GM12891 (cell line): ENCODE measurements around the gene NSL1.
"Not testable (repeated sequence)": the region's sequence is repeated elsewhere in the genome, so short reads cannot be mapped to it uniquely, and the experiment has no call there.

Experiments
- DNase-seq: peaks from one replicate; pipeline ENCODE4 v3.0.0; 2011; ENCODE audit warnings: low spot score; ENCODE audit not compliant: insufficient read length
- FAIRE-seq: peaks from 2 replicates; lab custom pipeline; 2011; peaks lifted over from hg19 to GRCh38; lab: Jason Lieb, UNC
- PAX5 ChIP-seq: IDR thresholded peaks from 2 replicates; pipeline ENCODE4 v1.6.1; 2011; ENCODE audit warnings: low read length, moderate library complexity, mild to moderate bottlenecking; ENCODE audit not compliant: insufficient read depth, severe bottlenecking
- POLR2A ChIP-seq: IDR thresholded peaks from 2 replicates; pipeline ENCODE4 v1.6.1; 2011; ENCODE audit warnings: low read depth, low read length, control low read depth
- POLR2AphosphoS5 ChIP-seq: IDR thresholded peaks from 2 replicates; pipeline ENCODE4 v1.6.1; 2011; ENCODE audit warnings: low read depth, low read length, control low read depth
- POU2F2 ChIP-seq: IDR thresholded peaks from 2 replicates; pipeline ENCODE4 v1.6.1; 2011; ENCODE audit warnings: low read depth, mild to moderate bottlenecking, control low read depth, low read length, moderate library complexity
- SPI1 ChIP-seq: IDR thresholded peaks from 2 replicates; pipeline ENCODE4 v1.6.1; 2011; ENCODE audit warnings: low read depth, low read length, control low read depth
- TAF1 ChIP-seq: IDR thresholded peaks from 2 replicates; pipeline ENCODE4 v1.6.1; 2011; ENCODE audit warnings: low read depth, low read length, control low read depth

NSL1 gene

GRCh38 chr1:212712451-212713303, 78.9 kb downstream of the NSL1 start:
- FAIRE-seq: no peak
- TF ChIP-seq POLR2AphosphoS5: no peak
- TF ChIP-seq POU2F2: no peak
- TF ChIP-seq SPI1: no peak
- no peak for TF ChIP-seq POLR2A
- TF ChIP-seq PAX5: no peak
- no peak for TF ChIP-seq TAF1
- DNase-seq: no peak

- DNase-seq, FAIRE-seq: not testable (repeated sequence)
These were observed 79.6 kb downstream of the NSL1 start for GRCh38 chr1:212711974-212712373.

DNA sequence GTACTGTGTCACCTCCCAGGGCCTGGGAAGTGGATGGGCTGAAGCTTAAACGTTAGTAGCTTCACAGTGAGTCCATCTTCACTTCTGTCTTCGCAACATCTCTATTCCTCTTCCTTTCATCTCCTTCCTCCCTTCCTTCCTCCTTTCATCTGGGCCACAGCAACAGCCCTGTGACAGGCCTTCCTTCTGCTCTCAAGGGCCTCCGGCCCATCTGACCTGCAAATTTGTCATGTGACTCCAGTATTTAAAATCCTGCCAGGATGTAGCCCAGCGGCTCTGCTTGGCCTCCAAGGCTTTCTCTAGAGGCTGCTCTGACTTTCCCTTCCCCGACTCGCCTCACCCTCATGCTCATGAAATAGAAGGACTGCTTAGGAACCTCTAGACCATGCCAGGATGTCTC, 81.0 kb downstream of the NSL1 start:
- FAIRE-seq (no peak), DNase-seq (no peak)
- TF ChIP-seq TAF1: no peak
- TF ChIP-seq SPI1: no peak
- TF ChIP-seq POLR2A: no peak
- no peak for TF ChIP-seq PAX5
- TF ChIP-seq POLR2AphosphoS5: no peak
- TF ChIP-seq POU2F2: no peak

DNA sequence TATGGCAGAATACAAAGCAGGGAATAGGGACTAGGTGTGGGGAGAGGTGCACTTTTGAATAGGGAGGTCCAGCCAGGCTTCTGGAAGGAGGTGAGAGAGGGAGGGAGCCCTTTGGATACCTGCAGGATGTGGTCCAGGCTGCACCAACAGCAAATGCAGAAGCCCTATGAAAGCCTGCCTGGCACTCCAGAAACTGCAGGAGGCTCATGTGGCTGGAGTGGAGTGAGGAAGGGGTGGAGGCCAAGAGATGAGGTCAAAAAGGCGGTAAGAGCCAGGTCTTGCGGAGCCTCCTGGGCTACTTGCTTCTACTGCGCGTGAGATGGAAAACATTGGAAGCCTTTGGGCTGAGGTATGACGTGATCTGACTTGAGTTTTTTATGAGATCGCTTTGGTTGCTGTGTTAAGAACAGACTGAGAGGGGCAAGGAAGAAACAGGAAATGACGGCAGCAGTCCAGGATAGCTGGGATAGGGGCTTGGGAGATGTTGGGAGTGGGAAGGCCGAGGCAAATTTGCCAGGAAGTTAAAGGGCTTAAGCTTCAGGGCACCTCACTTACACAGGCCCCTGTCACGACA, 87.5 kb downstream of the NSL1 start:
- FAIRE-seq: no peak
- DNase-seq: no peak
- TF ChIP-seq POU2F2 (no peak), POLR2AphosphoS5 (no peak), TAF1 (no peak), POLR2A (no peak)

GRCh38 chr1:212702672-212703071, 88.9 kb downstream of the NSL1 start:
- no peak for TF ChIP-seq POU2F2
- TF ChIP-seq SPI1: no peak
- TF ChIP-seq POLR2AphosphoS5: no peak
- TF ChIP-seq PAX5: no peak
- TF ChIP-seq TAF1: no peak
- TF ChIP-seq POLR2A: no peak
- FAIRE-seq (no peak), DNase-seq (no peak)

DNA sequence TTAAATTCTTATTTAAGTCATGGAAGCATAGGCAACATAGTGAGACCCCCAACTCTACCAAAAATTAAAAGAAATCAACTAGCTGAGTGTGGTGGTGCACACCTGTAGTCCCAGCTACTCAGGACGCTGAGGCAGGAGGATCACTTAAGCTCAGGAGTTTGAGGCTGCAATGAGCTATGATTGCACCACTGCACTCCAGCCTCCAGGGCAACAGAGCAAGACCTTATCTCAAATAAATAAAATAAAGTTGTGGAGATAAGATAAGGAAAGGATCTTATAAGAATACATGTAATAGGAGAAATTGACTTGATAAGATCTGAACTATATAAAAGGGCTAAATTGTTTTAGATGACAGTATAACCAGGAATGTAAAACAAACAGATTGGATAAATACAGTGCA, 89.7 kb downstream of the NSL1 start:
- TF ChIP-seq SPI1 (no peak), TAF1 (no peak), POLR2AphosphoS5 (no peak), POLR2A (no peak), PAX5 (no peak), POU2F2 (no peak)
- DNase-seq (no peak), FAIRE-seq (no peak)

DNA sequence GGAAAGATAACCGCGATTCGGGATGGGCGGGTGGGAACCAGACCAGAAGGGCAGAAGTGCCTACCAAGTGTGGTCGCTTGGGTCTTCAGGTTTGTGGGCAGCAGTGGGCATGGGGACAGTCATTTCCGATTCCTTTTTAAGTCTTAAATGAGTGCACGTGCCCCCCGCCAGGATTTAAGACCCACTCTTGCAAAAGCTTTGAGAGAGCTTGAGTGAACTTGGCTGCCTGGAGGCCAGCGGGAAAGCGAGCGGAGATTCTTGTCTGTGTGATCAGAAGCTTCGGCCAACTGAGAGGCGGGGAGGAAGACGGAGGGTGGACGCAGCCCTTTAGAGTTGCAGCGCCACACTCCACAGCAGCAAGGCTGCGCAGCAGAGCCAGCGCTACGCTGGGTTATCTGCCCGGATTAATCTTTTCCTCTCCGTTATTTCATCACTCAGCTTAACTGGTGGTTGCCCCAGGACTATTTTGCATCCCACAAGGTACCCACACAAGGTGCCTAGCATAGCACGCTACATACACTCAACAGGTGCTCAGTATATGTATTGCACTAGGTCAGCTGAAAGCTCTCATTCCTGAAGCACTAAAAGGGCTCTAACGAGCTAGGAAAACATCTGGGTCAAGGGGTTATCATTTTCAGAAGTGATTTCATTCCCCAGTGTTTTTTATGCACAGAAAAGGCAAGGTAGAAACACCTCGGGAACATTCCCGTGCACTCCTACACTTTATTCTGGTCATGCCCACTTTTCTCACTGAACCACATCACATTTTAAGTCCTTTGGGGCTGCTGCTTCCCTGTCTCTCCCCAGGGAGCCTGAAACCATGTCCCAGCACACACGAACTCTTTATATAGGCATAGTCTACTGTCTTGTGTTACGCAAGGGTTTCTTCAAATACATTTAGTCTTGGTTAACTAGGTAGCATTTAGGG, 90.4 kb downstream of the NSL1 start:
- DNase-seq: no peak
- TF ChIP-seq PAX5 (no peak), SPI1 (no peak), POU2F2 (no peak), POLR2A (no peak), POLR2AphosphoS5 (no peak), TAF1 (no peak)
- FAIRE-seq: peak; percentile 80

DNA sequence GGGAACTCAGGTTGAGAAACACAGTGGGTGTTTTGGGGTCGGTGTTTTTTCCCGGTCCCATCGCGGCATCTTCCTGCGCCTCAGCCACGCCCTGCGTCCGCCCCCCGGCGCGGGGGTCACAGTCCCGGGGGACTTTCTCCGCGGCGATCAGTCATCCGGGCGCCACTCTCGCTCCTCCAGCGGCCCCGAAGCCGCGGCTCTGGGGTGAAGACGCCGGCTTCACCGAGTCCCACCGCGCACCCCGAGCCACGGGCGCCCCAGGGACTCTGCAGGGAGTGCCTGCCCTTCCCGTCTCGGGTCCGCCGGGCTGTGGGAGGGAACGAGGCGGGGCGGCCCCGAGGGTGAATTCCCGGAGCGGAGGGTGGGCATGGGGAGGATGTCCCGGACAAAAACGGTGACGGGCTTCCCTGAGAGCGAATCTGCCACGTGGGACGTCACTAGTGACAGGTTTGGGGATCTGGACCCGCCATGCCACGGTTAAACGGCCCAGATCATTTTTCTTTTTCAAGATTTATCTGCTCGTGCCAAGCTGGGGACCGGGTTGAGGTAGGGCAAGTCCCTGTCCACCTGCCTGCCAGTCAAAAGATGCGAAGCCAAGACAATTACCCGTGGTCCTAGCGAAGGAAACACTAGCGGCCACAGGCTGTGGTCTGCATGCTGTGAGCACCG, 91.2 kb downstream of the NSL1 start:
- TF ChIP-seq TAF1 (no peak), SPI1 (no peak)
- DNase-seq: no peak
- no peak for FAIRE-seq

GRCh38 chr1:212699625-212700222, 91.9 kb downstream of the NSL1 start, which contains the start of gene BATF3:
BATF3 (minus strand) TSS chr1:212699840; CDS start chr1:212699762, 78 bp downstream.
- no peak for TF ChIP-seq SPI1
- no peak for TF ChIP-seq PAX5
- no peak for TF ChIP-seq POLR2A
- TF ChIP-seq POLR2AphosphoS5: no peak
- no peak for TF ChIP-seq TAF1
- no peak for TF ChIP-seq POU2F2
- FAIRE-seq (peak; percentile 51), DNase-seq (no peak)
